Astrocyte (in vitro differentiated cells and primary cell): Measurements from ENCODE around the gene NUTM2G.
"Not testable (repeated sequence)": the region's sequence is repeated elsewhere in the genome, so short reads cannot be mapped to it uniquely, and the experiment has no call there.

Source experiments
- EZH2 ChIP-seq: IDR thresholded peaks from 2 replicates; pipeline ENCODE4 v1.6.1; 2012; ENCODE audit warnings: mild to moderate bottlenecking, low read length, inconsistent platforms; ENCODE audit not compliant: insufficient read depth
- TF ChIP-seq, protein P1 (sequence below): IDR thresholded peaks from 2 replicates; pipeline ENCODE4 v1.5.1; 2011; ENCODE audit warnings: low read depth, mild to moderate bottlenecking, inconsistent platforms, low read length, moderate library complexity; ENCODE audit not compliant: insufficient read depth

DNA sequence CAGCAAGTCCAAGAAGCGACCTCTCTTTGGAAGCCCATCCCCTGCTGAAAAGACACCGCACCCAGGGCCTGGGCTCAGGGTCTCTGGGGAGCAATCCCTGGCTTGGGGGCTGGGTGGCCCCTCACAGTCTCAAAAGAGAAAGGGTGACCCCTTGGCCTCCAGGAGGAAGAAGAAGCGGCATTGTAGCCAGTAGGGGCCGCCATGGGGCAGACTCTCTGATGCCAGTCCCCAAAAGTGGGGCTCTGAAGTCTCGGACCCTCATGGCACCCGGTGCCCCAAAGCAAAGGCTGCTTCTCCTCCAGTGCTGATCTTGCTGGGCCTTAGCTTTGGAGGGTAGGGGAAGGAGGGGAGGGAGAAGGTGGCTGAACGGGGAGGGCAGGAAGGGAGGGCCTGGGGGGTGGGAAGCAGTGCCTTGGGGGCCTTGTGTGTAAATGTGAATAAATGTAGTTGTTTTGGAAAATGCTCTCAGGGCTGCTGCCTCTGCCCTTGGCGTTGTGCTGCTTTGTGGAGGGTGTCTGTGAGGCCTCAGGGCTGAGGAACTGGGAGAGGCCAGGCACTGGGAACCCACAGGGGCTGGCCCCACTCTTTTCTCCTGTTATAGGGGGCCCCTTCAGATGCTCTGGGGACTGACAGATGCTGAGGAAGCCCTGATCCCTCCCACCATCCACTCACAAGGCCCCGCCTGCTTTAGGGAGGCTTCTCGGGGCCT lies 10.5 kb downstream of the NUTM2G start:
- TF ChIP-seq, protein P1, sequence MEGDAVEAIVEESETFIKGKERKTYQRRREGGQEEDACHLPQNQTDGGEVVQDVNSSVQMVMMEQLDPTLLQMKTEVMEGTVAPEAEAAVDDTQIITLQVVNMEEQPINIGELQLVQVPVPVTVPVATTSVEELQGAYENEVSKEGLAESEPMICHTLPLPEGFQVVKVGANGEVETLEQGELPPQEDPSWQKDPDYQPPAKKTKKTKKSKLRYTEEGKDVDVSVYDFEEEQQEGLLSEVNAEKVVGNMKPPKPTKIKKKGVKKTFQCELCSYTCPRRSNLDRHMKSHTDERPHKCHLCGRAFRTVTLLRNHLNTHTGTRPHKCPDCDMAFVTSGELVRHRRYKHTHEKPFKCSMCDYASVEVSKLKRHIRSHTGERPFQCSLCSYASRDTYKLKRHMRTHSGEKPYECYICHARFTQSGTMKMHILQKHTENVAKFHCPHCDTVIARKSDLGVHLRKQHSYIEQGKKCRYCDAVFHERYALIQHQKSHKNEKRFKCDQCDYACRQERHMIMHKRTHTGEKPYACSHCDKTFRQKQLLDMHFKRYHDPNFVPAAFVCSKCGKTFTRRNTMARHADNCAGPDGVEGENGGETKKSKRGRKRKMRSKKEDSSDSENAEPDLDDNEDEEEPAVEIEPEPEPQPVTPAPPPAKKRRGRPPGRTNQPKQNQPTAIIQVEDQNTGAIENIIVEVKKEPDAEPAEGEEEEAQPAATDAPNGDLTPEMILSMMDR: not testable (repeated sequence)
- not testable (repeated sequence) for TF ChIP-seq EZH2
